Activated T-cell treated with anti-CD3 and anti-CD28 coated beads, Interleukin-2, amount 50 U/mL, for 24 hours (primary cell): Measurements from ENCODE around the gene GLB1L3.

Experiments used
- DNase-seq: peaks from one replicate; pipeline ENCODE4 v3.0.0-alpha.2; 2020
- H3K27ac Mint-ChIP-seq: 2 replicates; pipeline ENCODE4 v1.8.0; 2020; ENCODE audit warnings: mild to moderate bottlenecking, mixed read lengths
- H3K27me3 Mint-ChIP-seq: 2 replicates; pipeline ENCODE4 v1.8.0; 2020; ENCODE audit warnings: mixed read lengths
- H3K36me3 Mint-ChIP-seq: 2 replicates; pipeline ENCODE4 v1.8.0; 2020; ENCODE audit warnings: low read depth, mixed read lengths
- H3K4me1 Mint-ChIP-seq: 2 replicates; pipeline ENCODE4 v1.8.0; 2020; ENCODE audit warnings: low read depth, mixed read lengths
- H3K4me3 Mint-ChIP-seq: 2 replicates; pipeline ENCODE4 v1.8.0; 2020; ENCODE audit warnings: mild to moderate bottlenecking, moderate library complexity, mixed read lengths
- H3K9me3 Mint-ChIP-seq: 2 replicates; pipeline ENCODE4 v1.8.0; 2020; ENCODE audit warnings: mixed read lengths

GLB1L3 gene

GRCh38 chr11:134359646-134360045, 83.5 kb downstream of the GLB1L3 start:
- H3K27me3 Mint-ChIP-seq = peaks cover 9% of the 10 kb centered on the region
- H3K4me1 Mint-ChIP-seq = peaks cover 18% of the 10 kb centered on the region
- peaks cover 12% of the 10 kb centered on the region for H3K36me3 Mint-ChIP-seq
- no peaks in the 10 kb centered on the region for H3K9me3 Mint-ChIP-seq
- no peak for DNase-seq
- H3K4me3 Mint-ChIP-seq = no peak overlapping the region
- H3K27ac Mint-ChIP-seq = no peak overlapping the region

GRCh38 chr11:134360050-134360835, 84.1 kb downstream of the GLB1L3 start:
- Mint-ChIP-seq H3K4me3 (no peak overlapping the region), H3K36me3 (peaks cover 12% of the 10 kb centered on the region), H3K9me3 (no peaks in the 10 kb centered on the region), H3K27ac (no peak overlapping the region), H3K27me3 (peaks cover 9% of the 10 kb centered on the region), H3K4me1 (peaks cover 18% of the 10 kb centered on the region)
- peak; percentile 84 for DNase-seq

- peaks cover 9% of the 10 kb centered on the region for H3K27me3 Mint-ChIP-seq
- H3K36me3 Mint-ChIP-seq = peaks cover 12% of the 10 kb centered on the region
- DNase-seq = no peak
- no peak overlapping the region for H3K27ac Mint-ChIP-seq
- H3K4me3 Mint-ChIP-seq = no peak overlapping the region
- peaks cover 18% of the 10 kb centered on the region for H3K4me1 Mint-ChIP-seq
- H3K9me3 Mint-ChIP-seq = no peaks in the 10 kb centered on the region
Measured at GRCh38 chr11:134361661-134362060, 85.5 kb downstream of the GLB1L3 start.

- Mint-ChIP-seq H3K4me1 (peaks cover 18% of the 10 kb centered on the region), H3K9me3 (no peaks in the 10 kb centered on the region), H3K36me3 (peaks cover 6% of the 10 kb centered on the region), H3K4me3 (no peak overlapping the region), H3K27ac (no peak overlapping the region), H3K27me3 (peaks cover 9% of the 10 kb centered on the region)
- no peak for DNase-seq
Measured at GRCh38 chr11:134362192-134362901, 86.2 kb downstream of the GLB1L3 start.

GRCh38 chr11:134363161-134363560, 87.0 kb downstream of the GLB1L3 start:
- H3K9me3 Mint-ChIP-seq = no peaks in the 10 kb centered on the region
- peaks cover 9% of the 10 kb centered on the region for H3K27me3 Mint-ChIP-seq
- peaks cover under 1% of the 10 kb centered on the region for H3K36me3 Mint-ChIP-seq
- H3K4me3 Mint-ChIP-seq = no peak overlapping the region
- DNase-seq = no peak
- no peak overlapping the region for H3K27ac Mint-ChIP-seq
- peaks cover 18% of the 10 kb centered on the region for H3K4me1 Mint-ChIP-seq

- Mint-ChIP-seq H3K9me3 (no peaks in the 10 kb centered on the region), H3K27me3 (peaks cover 9% of the 10 kb centered on the region), H3K36me3 (no peaks in the 10 kb centered on the region), H3K4me3 (no peak overlapping the region), H3K27ac (no peak overlapping the region), H3K4me1 (peaks cover 18% of the 10 kb centered on the region)
- no peak for DNase-seq
Measured at GRCh38 chr11:134363592-134363991, 87.4 kb downstream of the GLB1L3 start.

GRCh38 chr11:134364261-134364660, 88.1 kb downstream of the GLB1L3 start:
- Mint-ChIP-seq H3K27ac (no peak overlapping the region), H3K4me1 (peaks cover 18% of the 10 kb centered on the region), H3K9me3 (no peaks in the 10 kb centered on the region), H3K27me3 (peaks cover 9% of the 10 kb centered on the region), H3K4me3 (no peak overlapping the region), H3K36me3 (peaks cover 4% of the 10 kb centered on the region)
- no peak for DNase-seq

GRCh38 chr11:134365011-134365925, 89.1 kb downstream of the GLB1L3 start:
- peaks cover 8% of the 10 kb centered on the region for H3K36me3 Mint-ChIP-seq
- H3K27me3 Mint-ChIP-seq = peaks cover 4% of the 10 kb centered on the region
- H3K9me3 Mint-ChIP-seq = no peaks in the 10 kb centered on the region
- peaks cover 11% of the 10 kb centered on the region for H3K4me1 Mint-ChIP-seq
- no peak overlapping the region for H3K27ac Mint-ChIP-seq
- H3K4me3 Mint-ChIP-seq = no peak overlapping the region
- no peak for DNase-seq

GRCh38 chr11:134366254-134366653, 90.1 kb downstream of the GLB1L3 start:
- Mint-ChIP-seq H3K27me3 (peaks cover 4% of the 10 kb centered on the region), H3K4me3 (no peak overlapping the region), H3K27ac (no peak overlapping the region), H3K36me3 (peaks cover 14% of the 10 kb centered on the region), H3K4me1 (peaks cover 8% of the 10 kb centered on the region), H3K9me3 (no peaks in the 10 kb centered on the region)
- no peak for DNase-seq

- Mint-ChIP-seq H3K9me3 (no peaks in the 10 kb centered on the region), H3K27ac (no peak overlapping the region), H3K4me1 (no peaks in the 10 kb centered on the region), H3K4me3 (no peak overlapping the region), H3K27me3 (no peaks in the 10 kb centered on the region), H3K36me3 (peaks cover 20% of the 10 kb centered on the region)
- no peak for DNase-seq
Measured at GRCh38 chr11:134367781-134368180, 91.6 kb downstream of the GLB1L3 start.
